GM10266 (cell line): Measurements from ENCODE around the gene GRM7.

Source experiments
- DNase-seq: peaks from one replicate; pipeline ENCODE4 v3.0.0; 2012; ENCODE audit errors: extremely low spot score
- CTCF ChIP-seq: IDR thresholded peaks from 2 replicates; pipeline ENCODE4 v1.5.1; 2012; ENCODE audit warnings: mild to moderate bottlenecking, low read depth; ENCODE audit not compliant: control insufficient read depth, insufficient read depth; ENCODE audit errors: missing control alignments

GRM7 gene

GRCh38 chr3:7242303-7242635 is 381.4 kb downstream of the GRM7 start:
- no peak for DNase-seq
- TF ChIP-seq CTCF, result no peak

GRCh38 chr3:7249493-7250076 is 388.7 kb downstream of the GRM7 start:
- no peak for TF ChIP-seq CTCF
- no peak for DNase-seq

GRCh38 chr3:7254251-7254650 is 393.3 kb downstream of the GRM7 start:
- no peak for TF ChIP-seq CTCF
- DNase-seq, result no peak

- no peak for TF ChIP-seq CTCF
Measured at GRCh38 chr3:7260975-7261374, 400.1 kb downstream of the GRM7 start.

GRCh38 chr3:7263347-7264195 is 402.7 kb downstream of the GRM7 start:
- no peak for TF ChIP-seq CTCF
- DNase-seq, result no peak

More at GRCh38 chr3:7260975-7261374, 400.1 kb downstream of the GRM7 start:
- no peak for DNase-seq

- TF ChIP-seq CTCF, result no peak
- DNase-seq, result no peak
Measured at GRCh38 chr3:7264196-7264526, 403.2 kb downstream of the GRM7 start.

GRCh38 chr3:7265736-7266135 is 404.8 kb downstream of the GRM7 start:
- no peak for TF ChIP-seq CTCF
- no peak for DNase-seq
